Activated CD8-positive, alpha-beta T cell treated with anti-CD3 and anti-CD28 coated beads for 36 hours (primary cell): ENCODE measurements around the gene SP140. TPM values are rescaled to one million over a fixed set of nuclear protein-coding genes. Genes with fewer than 3 reads are reported as not detected.
A peak's percentile ranks its signal among the peaks of the same experiment; 100 is the strongest.

Experiments used
- ATAC-seq: fragments of 200-7000 bp; cut with Tn5 transposase; one replicate; pipeline ENCODE4 v1.10.0; 2021; ENCODE audit warnings: mild to moderate bottlenecking, moderate library complexity
- CTCF ChIA-PET: fragments of 350-600 bp; sonication (Branson Sonifier 250); formaldehyde crosslinking; loops from one replicate; lab custom pipeline; 2021; ENCODE audit warnings: antibody characterized with exemption; lab: Charles Lee
- POLR2A ChIA-PET: fragments of 350-600 bp; sonication (Branson Sonifier 250); formaldehyde crosslinking; loops from one replicate; lab custom pipeline; 2021; ENCODE audit warnings: antibody characterized with exemption; lab: Charles Lee
- DNase-seq: peaks from one replicate; pipeline ENCODE4 v3.0.0-alpha.2; 2020
- H3K27ac Mint-ChIP-seq: one replicate; pipeline ENCODE4 v1.8.0; 2021; ENCODE audit warnings: mild to moderate bottlenecking, mixed read lengths
- H3K27me3 Mint-ChIP-seq: one replicate; pipeline ENCODE4 v1.8.0; 2021; ENCODE audit warnings: mixed read lengths
- H3K36me3 Mint-ChIP-seq: one replicate; pipeline ENCODE4 v1.8.0; 2021; ENCODE audit warnings: low read depth, mixed read lengths
- H3K4me1 Mint-ChIP-seq: one replicate; pipeline ENCODE4 v1.8.0; 2021; ENCODE audit warnings: low read depth, mixed read lengths
- H3K4me3 Mint-ChIP-seq: one replicate; pipeline ENCODE4 v1.8.0; 2021; ENCODE audit warnings: mild to moderate bottlenecking, moderate library complexity, mixed read lengths
- H3K9me3 Mint-ChIP-seq: one replicate; pipeline ENCODE4 v1.8.0; 2021; ENCODE audit warnings: mixed read lengths
- CTCF ChIP-seq: fragments of 200-600 bp; IDR thresholded peaks from one replicate; pipeline ENCODE4 v1.8.0; 2022; ENCODE audit warnings: antibody characterized with exemption, mild to moderate bottlenecking
- intact Hi-C: fragments of 100-400 bp; cut with micrococcal nuclease; formaldehyde crosslinking; loops from one replicate; pipeline ENCODE4 v1.10.0; 2022
- total RNA-seq, 2 experiments: library from RNA; stranded (reverse); gene quantifications; one replicate each; pipeline ENCODE4 v1.2.3, GENCODE V29; 2021

Gene SP140
- total RNA-seq, 2 experiments from 2014 or later: 78.1 to 78.3 TPM

- ChIA-PET POLR2A (interaction anchor here (0.7 to 1.4 kb wide), 4 partner anchors 13 to 129 kb away, joined by 3 read pairs; partner anchors contain the start of genes SP110 and SP140L), CTCF (interaction anchor here (0.9 to 1.5 kb wide), 2 partner anchors 14 to 21 kb away, joined by 3 to 4 read pairs; no protein-coding TSS in a partner anchor)
- no peaks in the 10 kb centered on the region for H3K27me3 Mint-ChIP-seq
- intact Hi-C loops: no loop called here
- H3K36me3 Mint-ChIP-seq: peaks cover 67% of the 10 kb centered on the region
- peak overlapping the region; percentile 94 for H3K27ac Mint-ChIP-seq
- DNase-seq (no peak), ATAC-seq (peak; percentile 69)
- peak overlapping the region; percentile 45 for H3K4me3 Mint-ChIP-seq
- no peak for TF ChIP-seq CTCF
- H3K9me3 Mint-ChIP-seq: peaks cover 31% of the 10 kb centered on the region
- H3K4me1 Mint-ChIP-seq: peaks cover 71% of the 10 kb centered on the region
Observed at GRCh38 chr2:230348787-230349186, 123.3 kb downstream of the SP140 start.

- ChIA-PET POLR2A (interaction anchor here (1.0 kb wide), 1 partner anchor 33 kb away, joined by 3 read pairs; no protein-coding TSS in a partner anchor), CTCF (interaction anchor here (1.0 kb wide), 1 partner anchor 12 kb away, joined by 3 read pairs; no protein-coding TSS in a partner anchor)
- H3K27me3 Mint-ChIP-seq: no peaks in the 10 kb centered on the region
- no peak for DNase-seq
- H3K4me1 Mint-ChIP-seq: peaks cover 28% of the 10 kb centered on the region
- intact Hi-C loops: no loop called here
- no peak for ATAC-seq
- peaks cover 48% of the 10 kb centered on the region for H3K36me3 Mint-ChIP-seq
- TF ChIP-seq CTCF: no peak
- peaks cover 4% of the 10 kb centered on the region for H3K9me3 Mint-ChIP-seq
- H3K4me3 Mint-ChIP-seq: no peak overlapping the region
- H3K27ac Mint-ChIP-seq: no peak overlapping the region
Observed at GRCh38 chr2:230356084-230356483, 130.5 kb downstream of the SP140 start.

- H3K36me3 Mint-ChIP-seq: peaks cover 59% of the 10 kb centered on the region
- ChIA-PET POLR2A (no interaction called here), CTCF (no interaction called here)
- no peak for TF ChIP-seq CTCF
- ATAC-seq: no peak
- intact Hi-C loops: no loop called here
- peaks cover 34% of the 10 kb centered on the region for H3K4me1 Mint-ChIP-seq
- no peak overlapping the region for H3K27ac Mint-ChIP-seq
- H3K9me3 Mint-ChIP-seq: peaks cover 4% of the 10 kb centered on the region
- DNase-seq: no peak
- H3K27me3 Mint-ChIP-seq: no peaks in the 10 kb centered on the region
- H3K4me3 Mint-ChIP-seq: no peak overlapping the region
Observed at GRCh38 chr2:230358305-230358704, 132.8 kb downstream of the SP140 start.

- CTCF ChIA-PET: interaction anchor here (1.5 kb wide), 1 partner anchor 12 kb away, joined by 4 read pairs; no protein-coding TSS in a partner anchor
- no peak overlapping the region for H3K27ac Mint-ChIP-seq
Observed at GRCh38 chr2:230360028-230360427, 134.5 kb downstream of the SP140 start.

More at GRCh38 chr2:230360028-230360427, 134.5 kb downstream of the SP140 start:
- H3K36me3 Mint-ChIP-seq: peaks cover 75% of the 10 kb centered on the region
- H3K27me3 Mint-ChIP-seq: no peaks in the 10 kb centered on the region
- no peak overlapping the region for H3K4me3 Mint-ChIP-seq
- POLR2A ChIA-PET: no interaction called here
- peaks cover 27% of the 10 kb centered on the region for H3K4me1 Mint-ChIP-seq
- intact Hi-C loops: no loop called here
- ATAC-seq: no peak
- DNase-seq: no peak
- peaks cover 7% of the 10 kb centered on the region for H3K9me3 Mint-ChIP-seq
- no peak for TF ChIP-seq CTCF
